Measurements from ENCODE around the gene SCRN1.
A peak's percentile ranks its signal among the peaks of the same experiment; 100 is the strongest.

The SCRN1 gene

DNA sequence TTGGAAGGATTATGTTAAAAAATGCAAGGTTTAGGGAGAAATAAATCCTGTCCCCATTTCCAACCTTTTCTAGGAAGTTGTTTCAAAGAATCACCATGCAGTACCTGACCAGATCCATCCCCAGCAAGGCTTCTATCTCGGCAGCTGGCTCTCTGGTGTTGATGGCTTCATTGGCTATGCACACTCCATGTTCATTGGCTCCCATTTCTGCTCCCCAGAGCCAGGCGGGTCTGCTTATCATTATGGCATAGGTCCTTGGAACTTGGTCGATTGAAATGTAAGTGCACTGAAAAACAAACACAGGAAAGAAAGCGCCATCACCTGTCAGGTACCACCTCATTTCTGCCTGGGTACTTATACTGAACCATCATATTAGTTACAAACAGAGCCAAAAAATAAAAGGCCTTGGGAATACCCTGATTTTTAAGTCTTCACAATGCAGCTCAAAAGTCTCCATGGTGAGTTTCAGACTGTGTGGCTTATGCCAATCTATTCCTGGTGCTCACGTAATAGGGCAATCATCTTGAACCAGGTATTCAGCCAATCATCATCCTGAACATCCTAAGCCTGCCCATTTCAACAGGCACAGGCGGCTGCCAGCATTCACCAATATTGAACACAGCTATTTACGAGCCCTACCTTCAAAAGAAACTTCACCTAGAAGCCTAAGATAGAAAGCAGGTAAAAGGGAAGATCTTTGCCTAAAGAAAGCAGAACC lies 34.4 kb downstream of the SCRN1 start:
- H3K9ac ChIP-seq: no peak overlapping the region
- H3K4me1 ChIP-seq: peaks cover 7 to 12% (median 10%) of the 10 kb centered on the region in 10 experiments
- TF ChIP-seq Cebpa-rat (IDR thresholded peaks at IDR 0.05): no peak
- H3K9me3 ChIP-seq (replicated peaks in 1 of 11): peaks cover 11 to 18% (median 15%) of the 10 kb centered on the region in 11 experiments
- H3K27ac ChIP-seq: no peak overlapping the region
- H3K27me3 ChIP-seq: no peaks in the 10 kb centered on the region
- no peaks in the 10 kb centered on the region for H4K20me1 ChIP-seq
- H3K36me3 ChIP-seq: no peaks in the 10 kb centered on the region; a peak in 1 of 22 replicates
- peak overlapping the region in 4 of 11 experiments; percentile 37 to 51 (median 49); a peak in 5 of 22 replicates for H3K4me2 ChIP-seq
- H3K4me3 ChIP-seq: no peak overlapping the region

DNA sequence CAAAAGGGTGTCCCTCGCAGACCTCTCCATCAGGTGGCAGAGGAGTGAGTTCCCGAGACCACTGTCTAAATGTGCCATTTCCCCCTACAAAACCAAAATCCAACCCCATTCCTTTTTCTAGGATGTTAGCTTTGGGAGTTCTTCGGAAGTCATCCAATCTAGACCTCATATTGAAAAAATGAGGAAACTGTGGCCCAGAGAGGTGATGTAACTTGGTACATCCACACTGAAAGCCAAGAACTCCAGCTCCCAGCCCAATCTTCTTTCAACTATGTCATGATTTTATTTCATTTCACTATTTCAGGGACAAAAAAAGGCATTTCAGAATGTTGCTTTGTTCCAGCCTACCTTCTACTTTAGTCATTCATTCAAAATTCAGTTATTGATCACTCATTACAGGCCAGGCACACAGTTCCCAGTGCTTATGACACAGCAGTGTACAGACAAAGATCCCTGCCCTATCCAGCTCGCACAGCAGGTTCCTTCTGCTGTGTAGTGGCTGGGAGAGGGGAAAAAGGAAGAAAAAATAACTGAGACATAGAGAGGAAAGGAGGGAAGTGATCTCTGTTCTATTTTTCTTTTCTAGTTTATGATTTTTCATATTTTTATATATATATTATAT lies 35.8 kb downstream of the SCRN1 start:
- H3K4me3 ChIP-seq: no peak overlapping the region
- peaks cover 7 to 12% (median 10%) of the 10 kb centered on the region in 10 experiments for H3K4me1 ChIP-seq
- H3K4me2 ChIP-seq: no peak overlapping the region
- H3K9ac ChIP-seq: no peak overlapping the region
- H3K27ac ChIP-seq: no peak overlapping the region
- H4K20me1 ChIP-seq: no peaks in the 10 kb centered on the region
- no peaks in the 10 kb centered on the region; a peak in 1 of 22 replicates for H3K36me3 ChIP-seq
- H3K27me3 ChIP-seq: no peaks in the 10 kb centered on the region
- peaks cover 18 to 29% (median 23%) of the 10 kb centered on the region in 11 experiments for H3K9me3 ChIP-seq (replicated peaks in 1 of 11)
- TF ChIP-seq Cebpa-rat (IDR thresholded peaks at IDR 0.05): no peak

- no peak overlapping the region for H3K27ac ChIP-seq
- TF ChIP-seq Cebpa-rat (IDR thresholded peaks at IDR 0.05): no peak
- H4K20me1 ChIP-seq: no peaks in the 10 kb centered on the region
- H3K9me3 ChIP-seq (replicated peaks in 1 of 11): peaks cover 18 to 29% (median 23%) of the 10 kb centered on the region in 11 experiments
- no peak overlapping the region for H3K9ac ChIP-seq
- no peaks in the 10 kb centered on the region; a peak in 1 of 22 replicates for H3K36me3 ChIP-seq
- H3K4me1 ChIP-seq: peaks cover 5 to 8% (median 7%) of the 10 kb centered on the region in 10 experiments
- H3K4me3 ChIP-seq: no peak overlapping the region
- H3K4me2 ChIP-seq: no peak overlapping the region
- no peaks in the 10 kb centered on the region for H3K27me3 ChIP-seq
Observed at GRCh38 chr7:29951206-29951605, 38.4 kb downstream of the SCRN1 start.

- Histone ChIP-seq H4K20me1 (no peaks in the 10 kb centered on the region), H3K4me2 (no peak overlapping the region), H3K27ac (no peak overlapping the region), H3K36me3 (no peaks in the 10 kb centered on the region; a peak in 1 of 22 replicates), H3K9ac (no peak overlapping the region), H3K27me3 (no peaks in the 10 kb centered on the region), H3K4me1 (peaks cover 0 to 1% (median 0%) of the 10 kb centered on the region in 10 experiments; a peak in 3 of 20 replicates), H3K4me3 (no peak overlapping the region), H3K9me3 (replicated peaks in 1 of 11) (peaks cover 18 to 29% (median 23%) of the 10 kb centered on the region in 11 experiments)
- no peak for TF ChIP-seq Cebpa-rat (IDR thresholded peaks at IDR 0.05)
Observed at GRCh38 chr7:29950480-29950879, 39.1 kb downstream of the SCRN1 start.

- no peak overlapping the region for H3K27ac ChIP-seq
- no peaks in the 10 kb centered on the region for H3K4me1 ChIP-seq
- TF ChIP-seq Cebpa-rat (IDR thresholded peaks at IDR 0.05): no peak
- H3K4me2 ChIP-seq: no peak overlapping the region
- no peak overlapping the region for H3K4me3 ChIP-seq
- H3K36me3 ChIP-seq: no peaks in the 10 kb centered on the region; a peak in 1 of 22 replicates
- no peaks in the 10 kb centered on the region for H3K27me3 ChIP-seq
- peaks cover 18 to 29% (median 23%) of the 10 kb centered on the region in 11 experiments for H3K9me3 ChIP-seq (replicated peaks in 1 of 11)
- no peak overlapping the region for H3K9ac ChIP-seq
- H4K20me1 ChIP-seq: no peaks in the 10 kb centered on the region
Observed at GRCh38 chr7:29948587-29948986, 41.0 kb downstream of the SCRN1 start.

DNA sequence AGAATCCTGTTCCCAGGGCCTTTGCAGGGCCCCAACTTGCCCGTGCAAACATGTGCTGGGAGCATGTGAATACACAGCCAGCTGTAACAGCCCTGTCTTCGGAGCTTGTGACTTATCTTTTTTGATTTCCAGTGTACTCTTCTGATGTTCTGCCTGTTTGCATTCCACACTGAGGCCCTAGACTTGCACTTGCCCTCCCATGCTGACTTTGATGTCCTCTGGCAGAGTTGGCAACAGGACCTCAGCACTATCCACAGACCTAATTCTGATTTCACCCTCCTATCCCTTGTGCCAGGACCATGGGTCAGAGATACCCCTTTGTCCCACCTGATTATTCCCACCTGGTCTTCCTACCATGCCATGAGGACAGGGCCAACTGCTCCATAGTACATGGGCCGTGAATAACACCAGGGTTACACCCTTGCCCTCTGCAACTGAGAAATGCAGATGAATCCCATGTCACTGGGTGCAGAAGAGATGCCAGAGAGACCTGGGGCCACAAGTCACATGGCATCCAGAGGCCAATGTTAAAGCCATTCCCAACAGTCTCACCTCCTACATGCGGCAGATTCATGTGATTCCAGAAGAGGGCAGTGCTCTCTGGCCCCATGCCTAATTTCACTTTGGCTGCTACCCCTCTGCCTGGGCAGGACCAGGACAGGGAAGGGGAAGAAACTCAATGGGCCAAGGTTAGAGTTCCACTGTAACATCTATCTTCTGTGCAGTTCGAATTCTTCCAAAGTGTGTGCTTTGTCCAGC lies 43.0 kb downstream of the SCRN1 start:
- no peak overlapping the region for H3K4me3 ChIP-seq
- H3K36me3 ChIP-seq: no peaks in the 10 kb centered on the region; a peak in 1 of 22 replicates
- H3K9ac ChIP-seq: no peak overlapping the region
- H3K27me3 ChIP-seq: no peaks in the 10 kb centered on the region
- no peak overlapping the region for H3K4me2 ChIP-seq
- no peak overlapping the region for H3K27ac ChIP-seq
- no peaks in the 10 kb centered on the region for H3K4me1 ChIP-seq
- TF ChIP-seq Cebpa-rat (IDR thresholded peaks at IDR 0.05): no peak
- H3K9me3 ChIP-seq (replicated peaks in 1 of 11): peaks cover 18 to 25% (median 21%) of the 10 kb centered on the region in 11 experiments
- no peaks in the 10 kb centered on the region for H4K20me1 ChIP-seq

- Histone ChIP-seq H3K9ac (no peak overlapping the region), H3K36me3 (no peaks in the 10 kb centered on the region), H3K9me3 (replicated peaks in 1 of 11) (peaks cover 7 to 12% (median 9%) of the 10 kb centered on the region in 11 experiments), H3K4me2 (no peak overlapping the region), H3K27me3 (no peaks in the 10 kb centered on the region), H3K4me3 (no peak overlapping the region), H3K4me1 (no peaks in the 10 kb centered on the region), H3K27ac (no peak overlapping the region), H4K20me1 (no peaks in the 10 kb centered on the region)
- TF ChIP-seq Cebpa-rat (IDR thresholded peaks at IDR 0.05): no peak
Observed at GRCh38 chr7:29945259-29945809, 44.3 kb downstream of the SCRN1 start.

DNA sequence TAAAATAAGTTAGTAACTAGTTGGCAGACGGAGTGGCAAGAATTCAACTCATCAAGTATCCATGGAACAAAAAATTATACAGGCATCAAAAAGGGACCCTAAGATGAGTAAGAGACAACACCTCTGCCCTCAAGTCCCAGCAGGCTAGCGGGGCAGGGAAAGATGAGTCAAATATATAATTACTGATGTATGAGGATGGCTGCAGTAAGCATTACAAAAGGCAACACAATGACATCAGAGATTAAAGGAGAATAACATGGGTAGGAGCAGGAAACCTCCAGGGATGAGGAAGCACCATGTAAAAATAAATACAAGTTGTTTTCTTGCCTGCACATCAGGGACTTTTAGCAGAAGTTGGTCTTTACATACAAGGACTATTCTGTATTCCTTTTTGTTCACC lies 49.4 kb downstream of the SCRN1 start:
- peaks cover 0 to 17% (median 12%) of the 10 kb centered on the region in 11 experiments; a peak in 13 of 22 replicates for H3K9me3 ChIP-seq (replicated peaks in 1 of 11)
- no peaks in the 10 kb centered on the region for H4K20me1 ChIP-seq
- no peak overlapping the region for H3K4me2 ChIP-seq
- H3K4me3 ChIP-seq: no peak overlapping the region
- no peaks in the 10 kb centered on the region for H3K4me1 ChIP-seq
- no peaks in the 10 kb centered on the region for H3K36me3 ChIP-seq
- no peak for TF ChIP-seq Cebpa-rat (IDR thresholded peaks at IDR 0.05)
- H3K27me3 ChIP-seq: no peaks in the 10 kb centered on the region
- no peak overlapping the region for H3K27ac ChIP-seq
- H3K9ac ChIP-seq: no peak overlapping the region

- no peaks in the 10 kb centered on the region for H4K20me1 ChIP-seq
- peaks cover 0 to 17% (median 12%) of the 10 kb centered on the region in 11 experiments; a peak in 13 of 22 replicates for H3K9me3 ChIP-seq (replicated peaks in 1 of 11)
- no peak for TF ChIP-seq Cebpa-rat (IDR thresholded peaks at IDR 0.05)
- no peaks in the 10 kb centered on the region for H3K27me3 ChIP-seq
- no peak overlapping the region for H3K27ac ChIP-seq
- no peaks in the 10 kb centered on the region for H3K4me1 ChIP-seq
- H3K4me3 ChIP-seq: no peak overlapping the region
- no peak overlapping the region for H3K4me2 ChIP-seq
- H3K9ac ChIP-seq: no peak overlapping the region
- H3K36me3 ChIP-seq: no peaks in the 10 kb centered on the region
Observed at GRCh38 chr7:29937132-29937531, 52.5 kb downstream of the SCRN1 start.
